Cardiac septum (tissue), 1 donor: Measurements from ENCODE around the gene ZSWIM1. TPM values are rescaled to one million over a fixed set of nuclear protein-coding genes. Genes with fewer than 3 reads are reported as not detected.
"Not testable (repeated sequence)": the region's sequence is repeated elsewhere in the genome, so short reads cannot be mapped to it uniquely, and the experiment has no call there.

Experiments
- DNase-seq: peaks from one replicate; pipeline ENCODE4 v3.0.0-alpha.2; 2020; ENCODE audit warnings: low spot score
- intact Hi-C: fragments of 100-400 bp; cut with DNase I; formaldehyde crosslinking; loops from one replicate; pipeline ENCODE4 v1.14.0; 2022
- total RNA-seq: library from RNA; stranded (reverse); fragmentation: NEBNext Ultra II Directional; extraction: Animal tissue kit (Norgen Biotek cat#: 25700); gene quantifications from one replicate; pipeline ENCODE4 v1.2.1, GENCODE V29; 2021
- donor health status: DM: no; HTN: no; CAD: no.

Gene ZSWIM1
- total RNA-seq, 1 donor from 2014 or later = 6.9 TPM

GRCh38 chr20:45883100-45883469 is 2.1 kb downstream of the ZSWIM1 start:
- intact Hi-C loops = no loop called here
- no peak for DNase-seq

- intact Hi-C loops = no loop called here
- DNase-seq = no peak
Observed at GRCh38 chr20:45886590-45887345, 5.7 kb downstream of the ZSWIM1 start.

DNA sequence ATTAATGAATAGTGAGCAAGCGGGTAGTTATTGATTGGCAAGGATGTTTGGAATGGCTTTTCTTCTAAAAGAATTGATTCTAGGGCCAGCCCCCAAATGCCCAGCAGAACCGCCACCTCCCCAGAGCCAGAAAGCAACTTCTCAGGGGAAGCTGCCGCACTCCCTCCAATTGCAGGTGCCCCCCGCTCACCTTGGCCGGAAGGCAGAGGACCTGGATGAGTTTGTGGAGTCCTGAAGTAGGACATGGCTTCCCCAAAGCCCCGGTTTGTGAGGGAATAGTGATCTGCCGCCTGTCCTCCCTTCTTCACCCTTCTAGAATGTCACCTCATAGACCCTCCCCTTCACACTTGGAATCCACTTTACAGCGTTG is 6.3 kb downstream of the ZSWIM1 start, which contains the start of gene SPATA25:
Gene SPATA25, minus strand, starts transcription at position 277 of the 370 bp plus-strand sequence. Its CDS starts 32 bp downstream, at position 245.
- intact Hi-C loops = no loop called here
- DNase-seq = no peak

GRCh38 chr20:45888681-45889080 is 7.7 kb downstream of the ZSWIM1 start:
- intact Hi-C loops = no loop called here
- no peak for DNase-seq

- intact Hi-C loops = loop anchor here (2.0 kb wide), 1 partner anchor 80 kb away; no protein-coding TSS in a partner anchor
- peak; percentile 92 for DNase-seq
Observed at GRCh38 chr20:45890077-45890984, 9.3 kb downstream of the ZSWIM1 start.

- DNase-seq = peak; percentile 97
- intact Hi-C loops = loop anchor here (1.0 to 2.0 kb wide), 2 partner anchors 44 to 80 kb away; no protein-coding TSS in a partner anchor
Observed at GRCh38 chr20:45890985-45891983, 10.3 kb downstream of the ZSWIM1 start, which contains the start of the genes CTSA and NEURL2. Gene CTSA, plus strand, starts transcription at chr20:45891335. Its CDS starts 234 bp downstream, at chr20:45891569. Gene NEURL2, minus strand, starts transcription at chr20:45891208. Its CDS starts 217 bp downstream, at chr20:45890991.

GRCh38 chr20:45892049-45892825 is 11.2 kb downstream of the ZSWIM1 start:
- intact Hi-C loops = no loop called here
- DNase-seq = no peak

DNA sequence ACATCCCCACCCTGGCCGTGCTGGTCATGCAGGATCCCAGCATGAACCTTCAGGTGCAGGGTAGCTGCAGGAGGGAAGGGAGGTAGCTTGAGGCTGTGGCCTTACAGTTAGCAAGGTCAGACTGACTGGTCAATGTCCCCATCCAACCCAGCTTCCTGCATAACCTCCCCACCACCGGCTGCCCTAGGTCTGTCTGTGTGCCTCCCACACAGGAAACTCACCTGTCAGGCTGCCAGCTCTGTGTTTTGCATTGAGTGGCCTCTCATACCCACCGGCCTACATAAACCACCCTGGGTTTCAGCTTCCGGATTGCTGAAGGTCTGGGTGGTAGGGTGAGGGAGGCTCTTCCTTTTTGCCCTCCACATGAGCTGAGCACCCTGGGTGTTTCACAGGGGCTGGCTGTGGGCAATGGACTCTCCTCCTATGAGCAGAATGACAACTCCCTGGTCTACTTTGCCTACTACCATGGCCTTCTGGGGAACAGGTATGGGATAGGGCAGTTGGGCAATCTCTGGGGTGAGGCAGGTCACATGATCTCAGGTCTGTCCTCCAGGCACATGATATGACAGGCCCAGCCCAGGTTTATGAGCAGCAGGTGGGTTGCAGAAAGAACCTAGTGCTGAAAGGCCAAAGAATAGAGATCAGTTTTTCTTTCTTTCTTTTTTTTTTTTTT is 11.9 kb downstream of the ZSWIM1 start:
- no peak for DNase-seq
- intact Hi-C loops = no loop called here

- intact Hi-C loops = no loop called here
- no peak for DNase-seq
Observed at GRCh38 chr20:45893831-45894230, 12.8 kb downstream of the ZSWIM1 start.

- intact Hi-C loops = no loop called here
- no peak for DNase-seq
Observed at GRCh38 chr20:45894797-45895196, 13.8 kb downstream of the ZSWIM1 start.

DNA sequence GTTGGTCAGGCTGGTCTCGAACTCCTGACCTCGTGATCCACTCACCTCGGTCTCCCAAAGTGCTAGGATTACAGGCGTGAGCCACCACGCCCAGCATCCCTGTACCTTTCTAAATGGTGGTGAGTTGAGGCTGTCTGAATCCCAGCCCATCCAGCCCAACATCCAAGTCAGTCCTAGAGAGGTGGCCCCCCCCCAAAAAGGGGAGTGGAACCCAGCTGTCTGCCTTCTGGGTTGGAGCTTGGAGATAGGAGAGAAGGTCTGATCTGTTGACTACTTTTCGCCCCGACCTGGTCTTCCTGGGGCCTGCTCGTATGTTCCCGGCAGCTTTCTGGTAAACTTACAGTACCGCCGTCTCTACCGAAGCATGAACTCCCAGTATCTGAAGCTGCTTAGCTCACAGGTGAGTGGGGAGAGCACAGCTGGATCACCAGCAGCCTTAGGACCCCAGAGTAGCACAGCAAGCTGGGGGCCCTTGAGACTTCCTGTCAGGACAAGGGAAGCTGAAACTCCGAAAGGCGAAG is 15.7 kb downstream of the ZSWIM1 start:
- intact Hi-C loops = no loop called here
- DNase-seq = no peak

DNA sequence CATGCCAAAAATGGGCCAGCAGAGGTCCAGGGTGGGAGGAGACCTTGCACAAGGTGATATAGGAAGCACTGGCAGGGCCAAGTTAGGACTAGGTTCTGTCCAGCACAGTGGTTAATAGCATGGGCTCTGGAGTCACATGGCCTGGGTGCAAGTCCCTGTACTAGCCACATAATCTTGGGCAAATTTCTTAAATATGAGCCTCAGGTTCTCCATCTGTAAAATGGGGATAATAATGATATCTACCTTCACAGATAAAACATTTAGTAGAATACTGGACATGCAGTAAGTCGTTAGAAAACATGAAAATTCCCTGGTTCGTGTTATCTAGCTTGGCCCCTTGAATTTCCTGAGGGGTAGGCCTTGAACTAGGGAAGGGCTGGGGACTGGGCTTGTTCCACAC is 16.3 kb downstream of the ZSWIM1 start:
- DNase-seq = no peak
- intact Hi-C loops = no loop called here

DNA sequence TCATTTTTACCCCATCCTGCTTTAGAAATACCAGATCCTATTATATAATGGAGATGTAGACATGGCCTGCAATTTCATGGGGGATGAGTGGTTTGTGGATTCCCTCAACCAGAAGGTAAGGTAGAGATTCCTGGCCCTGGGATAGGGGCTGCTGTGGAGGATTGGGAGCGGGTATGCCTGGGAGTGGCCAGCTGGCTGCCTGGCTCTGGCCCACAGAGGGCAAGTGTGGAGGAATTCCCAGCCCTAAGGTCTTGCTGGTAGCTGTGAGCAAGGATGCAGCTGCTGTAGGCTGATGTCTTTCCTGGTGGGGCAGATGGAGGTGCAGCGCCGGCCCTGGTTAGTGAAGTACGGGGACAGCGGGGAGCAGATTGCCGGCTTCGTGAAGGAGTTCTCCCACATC is 16.7 kb downstream of the ZSWIM1 start:
- DNase-seq = no peak

GRCh38 chr20:45898285-45898684 is 17.3 kb downstream of the ZSWIM1 start:
- no peak for DNase-seq
- intact Hi-C loops = no loop called here

More for the DNA sequence above, 16.7 kb downstream of the ZSWIM1 start:
- intact Hi-C loops = no loop called here

- DNase-seq = no peak
- intact Hi-C loops = no loop called here
Observed at GRCh38 chr20:45899046-45899835, 18.2 kb downstream of the ZSWIM1 start.

DNA sequence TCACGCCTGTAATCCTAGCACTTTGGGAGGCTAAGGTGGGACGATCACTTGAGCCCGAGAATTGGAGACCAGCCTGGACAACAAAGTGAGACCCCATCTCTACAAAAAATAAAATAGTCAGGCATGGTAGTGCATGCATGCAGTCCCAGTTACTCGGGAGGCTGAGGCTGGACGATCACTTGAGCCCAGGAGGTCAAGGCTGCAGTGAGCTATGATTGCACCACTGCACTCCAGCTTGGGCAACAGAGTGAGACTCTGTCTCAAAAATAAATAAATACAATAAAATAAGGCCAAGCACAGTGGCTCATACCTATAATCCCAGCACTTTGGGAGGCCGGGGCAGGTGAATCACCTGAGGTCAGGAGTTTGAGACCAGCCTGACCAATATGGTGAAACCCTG is 20.3 kb downstream of the ZSWIM1 start:
- intact Hi-C loops = not testable (repeated sequence)

GRCh38 chr20:45902199-45902701 is 21.2 kb downstream of the ZSWIM1 start:
- intact Hi-C loops = no loop called here

More for the DNA sequence above, 20.3 kb downstream of the ZSWIM1 start:
- not testable (repeated sequence) for DNase-seq

More at GRCh38 chr20:45902199-45902701, 21.2 kb downstream of the ZSWIM1 start:
- DNase-seq = no peak
